ENCODE data around the gene POGZ.

Gene POGZ

DNA sequence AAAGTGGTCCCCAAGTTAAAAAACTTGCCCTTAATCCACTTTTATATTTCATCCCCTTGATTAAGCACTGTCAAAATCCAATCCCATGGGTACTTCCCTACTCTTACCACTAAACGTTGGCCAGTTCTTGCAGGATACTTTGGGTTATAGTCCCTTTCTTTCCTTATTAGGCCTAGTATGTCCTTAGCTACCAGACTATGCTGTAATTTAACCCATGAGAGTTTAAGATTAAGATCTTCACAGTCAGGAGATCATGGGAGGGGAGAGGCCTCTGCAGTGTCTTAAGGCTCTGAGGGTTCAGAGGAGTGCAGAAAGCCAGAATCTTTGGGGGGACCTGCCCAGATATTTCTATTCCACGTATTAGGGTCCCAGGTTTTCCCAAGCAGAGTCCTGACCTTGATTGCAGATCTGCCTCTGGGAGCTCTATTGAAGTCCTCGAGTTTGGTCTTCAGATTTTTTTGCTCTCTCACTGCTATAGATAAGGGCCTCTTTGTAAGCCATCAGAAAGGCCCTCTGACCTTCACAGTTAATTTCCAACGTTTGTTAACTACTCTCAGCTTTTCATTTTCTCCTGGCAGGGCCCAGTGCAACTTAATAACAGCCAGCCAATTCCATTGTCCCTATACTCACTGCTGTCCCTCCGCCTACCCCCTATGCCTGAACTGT, 42.9 kb upstream of the POGZ start:
- Mint-ChIP-seq H3K36me3 (ENCODE audit: low read depth) (no peaks in the 10 kb centered on the region), H3K9me3 (no peaks in the 10 kb centered on the region), H3K27ac (peak overlapping the region in 1 of 3 experiments; percentile 18), H3K4me1 (no peaks in the 10 kb centered on the region), H3K27me3 (ENCODE audit: low read depth) (peaks cover 26% of the 10 kb centered on the region), H3K4me3 (no peak overlapping the region)
- TF ChIP-seq, protein P1, sequence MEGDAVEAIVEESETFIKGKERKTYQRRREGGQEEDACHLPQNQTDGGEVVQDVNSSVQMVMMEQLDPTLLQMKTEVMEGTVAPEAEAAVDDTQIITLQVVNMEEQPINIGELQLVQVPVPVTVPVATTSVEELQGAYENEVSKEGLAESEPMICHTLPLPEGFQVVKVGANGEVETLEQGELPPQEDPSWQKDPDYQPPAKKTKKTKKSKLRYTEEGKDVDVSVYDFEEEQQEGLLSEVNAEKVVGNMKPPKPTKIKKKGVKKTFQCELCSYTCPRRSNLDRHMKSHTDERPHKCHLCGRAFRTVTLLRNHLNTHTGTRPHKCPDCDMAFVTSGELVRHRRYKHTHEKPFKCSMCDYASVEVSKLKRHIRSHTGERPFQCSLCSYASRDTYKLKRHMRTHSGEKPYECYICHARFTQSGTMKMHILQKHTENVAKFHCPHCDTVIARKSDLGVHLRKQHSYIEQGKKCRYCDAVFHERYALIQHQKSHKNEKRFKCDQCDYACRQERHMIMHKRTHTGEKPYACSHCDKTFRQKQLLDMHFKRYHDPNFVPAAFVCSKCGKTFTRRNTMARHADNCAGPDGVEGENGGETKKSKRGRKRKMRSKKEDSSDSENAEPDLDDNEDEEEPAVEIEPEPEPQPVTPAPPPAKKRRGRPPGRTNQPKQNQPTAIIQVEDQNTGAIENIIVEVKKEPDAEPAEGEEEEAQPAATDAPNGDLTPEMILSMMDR (IDR thresholded peaks at IDR 0.05; ENCODE audit: unreplicated experiment in 3 of 3): no peak

DNA sequence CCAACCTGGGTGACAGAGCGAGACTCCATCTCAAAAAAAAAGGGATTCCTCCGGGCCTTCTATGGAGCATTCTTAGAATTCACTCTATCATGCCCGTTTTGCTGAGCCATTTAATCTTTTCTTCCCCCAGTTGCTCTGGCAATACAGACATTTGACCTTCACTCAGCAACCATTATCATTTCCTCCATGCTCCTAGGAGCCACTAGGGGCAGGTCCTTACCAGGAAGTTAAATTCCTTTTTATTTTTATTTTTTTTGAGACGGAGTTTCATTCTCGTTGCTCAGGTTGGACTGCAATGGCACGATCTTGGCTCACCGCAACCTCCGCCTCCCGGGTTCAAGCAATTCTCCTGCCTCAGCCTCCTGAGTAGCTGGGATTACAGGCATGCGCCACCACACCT, 42.2 kb upstream of the POGZ start:
- TF ChIP-seq, protein P1 (IDR thresholded peaks at IDR 0.05; ENCODE audit: unreplicated experiment in 3 of 3): peak in 1 of 3 experiments; percentile 10
- Mint-ChIP-seq H3K36me3 (ENCODE audit: low read depth) (no peaks in the 10 kb centered on the region), H3K27me3 (ENCODE audit: low read depth) (peaks cover 23% of the 10 kb centered on the region), H3K4me3 (no peak overlapping the region), H3K9me3 (no peaks in the 10 kb centered on the region), H3K4me1 (no peaks in the 10 kb centered on the region), H3K27ac (no peak overlapping the region)

DNA sequence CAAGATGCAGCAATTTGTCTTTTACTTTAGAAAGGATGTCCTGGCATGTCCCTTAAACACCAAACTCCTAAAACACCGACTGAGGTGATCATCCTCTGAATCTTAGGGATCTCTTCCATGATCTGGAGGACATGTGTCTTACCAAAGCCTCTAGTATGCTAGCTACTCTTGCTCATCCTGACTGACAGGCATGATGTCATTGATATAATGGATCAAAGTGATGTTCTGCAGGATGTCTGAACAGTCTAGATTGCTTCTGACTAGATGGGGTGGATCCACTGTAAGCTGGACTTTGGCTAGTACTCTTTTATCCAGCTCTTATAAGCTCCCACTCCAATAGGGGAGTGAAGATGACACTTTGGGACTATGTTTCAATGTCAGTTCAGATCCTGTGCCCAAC, 40.6 kb upstream of the POGZ start:
- no peak overlapping the region for H3K4me3 Mint-ChIP-seq
- H3K27ac Mint-ChIP-seq: no peak overlapping the region
- peaks cover 20% of the 10 kb centered on the region for H3K27me3 Mint-ChIP-seq (ENCODE audit: low read depth)
- H3K36me3 Mint-ChIP-seq (ENCODE audit: low read depth): no peaks in the 10 kb centered on the region
- TF ChIP-seq, protein P1 (IDR thresholded peaks at IDR 0.05; ENCODE audit: unreplicated experiment in 3 of 3): no peak
- H3K9me3 Mint-ChIP-seq: no peaks in the 10 kb centered on the region
- peaks cover 8% of the 10 kb centered on the region for H3K4me1 Mint-ChIP-seq

DNA sequence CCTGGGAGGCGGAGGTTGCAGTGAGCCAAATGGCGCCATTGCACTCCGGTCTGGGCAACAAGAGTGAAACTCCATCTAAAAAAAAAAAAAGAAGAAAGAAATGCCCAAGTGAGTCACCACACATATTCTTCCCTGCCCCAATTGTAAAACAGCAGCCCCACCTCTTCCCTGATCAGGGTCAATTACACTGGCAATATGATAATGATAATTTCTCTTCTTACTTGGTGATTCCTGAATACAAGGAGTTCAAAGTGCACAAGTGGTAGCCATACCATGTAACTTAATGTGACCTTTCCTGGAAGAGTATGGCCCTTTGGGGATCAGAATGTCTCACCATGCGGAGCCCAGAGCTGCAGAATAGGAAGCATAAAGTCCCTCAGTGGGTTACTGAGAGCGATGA, 40.1 kb upstream of the POGZ start:
- no peaks in the 10 kb centered on the region for H3K36me3 Mint-ChIP-seq (ENCODE audit: low read depth)
- no peak overlapping the region for H3K4me3 Mint-ChIP-seq
- TF ChIP-seq, protein P1 (IDR thresholded peaks at IDR 0.05; ENCODE audit: unreplicated experiment in 3 of 3): no peak
- H3K9me3 Mint-ChIP-seq: no peaks in the 10 kb centered on the region
- H3K27me3 Mint-ChIP-seq (ENCODE audit: low read depth): peaks cover 16% of the 10 kb centered on the region
- H3K4me1 Mint-ChIP-seq: peaks cover 14% of the 10 kb centered on the region
- no peak overlapping the region for H3K27ac Mint-ChIP-seq

DNA sequence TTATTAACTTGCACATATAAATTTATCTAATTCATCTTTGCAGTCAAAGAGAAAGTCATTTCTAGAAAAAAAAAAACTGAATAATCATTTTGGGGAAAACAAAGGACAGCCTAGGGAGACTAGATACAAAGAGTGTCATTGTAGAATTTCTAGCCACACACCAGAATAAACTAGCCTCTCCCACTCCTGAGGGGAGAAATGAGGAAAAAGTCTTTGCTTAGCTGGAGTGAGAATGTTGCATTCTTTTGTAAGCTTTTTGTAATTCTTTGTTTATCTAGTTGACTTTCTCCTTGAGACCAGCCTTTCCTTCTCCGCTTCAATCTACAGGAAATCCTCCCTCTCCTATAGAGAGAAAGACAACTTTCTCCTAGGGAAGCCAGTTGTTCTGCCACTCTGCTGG, 36.0 kb upstream of the POGZ start:
- Mint-ChIP-seq H3K4me3 (no peak overlapping the region), H3K4me1 (peaks cover 19% of the 10 kb centered on the region), H3K9me3 (no peaks in the 10 kb centered on the region), H3K27me3 (ENCODE audit: low read depth) (peaks cover 15% of the 10 kb centered on the region), H3K36me3 (ENCODE audit: low read depth) (no peaks in the 10 kb centered on the region), H3K27ac (peak overlapping the region in 2 of 3 experiments; percentile 29 to 72)
- TF ChIP-seq, protein P1 (IDR thresholded peaks at IDR 0.05; ENCODE audit: unreplicated experiment in 3 of 3): no peak

DNA sequence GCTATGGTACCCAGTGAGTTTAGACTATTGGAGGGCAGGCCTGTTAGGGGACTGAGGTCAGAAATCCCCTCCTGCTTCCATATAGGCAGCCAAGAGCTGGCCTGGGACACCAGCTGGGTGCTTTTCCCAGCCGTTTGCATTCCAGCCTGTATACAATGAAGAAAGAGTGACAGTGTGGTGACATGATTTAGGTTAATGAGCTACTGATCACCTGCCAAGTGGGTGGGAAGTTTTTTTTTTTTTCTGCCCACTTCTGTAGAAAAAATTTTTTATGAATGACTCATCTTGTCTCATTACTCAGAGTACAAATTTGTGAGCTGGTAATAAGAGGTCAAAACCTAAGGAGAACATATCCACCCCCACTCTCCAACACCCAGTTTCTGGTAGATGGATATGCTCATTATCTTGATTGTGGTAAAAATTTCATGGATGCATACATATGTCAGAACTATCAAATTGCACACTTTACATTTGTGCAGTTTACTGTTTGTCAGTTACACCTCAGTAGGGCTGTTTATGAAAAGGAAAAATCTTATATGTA, 35.5 kb upstream of the POGZ start:
- H3K27ac Mint-ChIP-seq: peak overlapping the region; percentile 41 to 72 (median 42)
- H3K9me3 Mint-ChIP-seq: no peaks in the 10 kb centered on the region
- no peak overlapping the region for H3K4me3 Mint-ChIP-seq
- peaks cover 19% of the 10 kb centered on the region for H3K4me1 Mint-ChIP-seq
- H3K36me3 Mint-ChIP-seq (ENCODE audit: low read depth): no peaks in the 10 kb centered on the region
- TF ChIP-seq, protein P1 (IDR thresholded peaks at IDR 0.05; ENCODE audit: unreplicated experiment in 3 of 3): no peak
- H3K27me3 Mint-ChIP-seq (ENCODE audit: low read depth): peaks cover 15% of the 10 kb centered on the region
